Measurements from ENCODE around the gene DOCK8. TPM values are rescaled to one million over a fixed set of nuclear protein-coding genes. Genes with fewer than 3 reads are reported as not detected.

DOCK8 gene
- total and polyA plus RNA-seq, 2 experiments from 2014 or later: not detected

GRCh38 chr9:351916-352315, 137.3 kb downstream of the DOCK8 start:
- TF ChIP-seq EZH2 (IDR thresholded peaks at IDR 0.05; ENCODE audit: insufficient read depth, poor library complexity, severe bottlenecking): no peak
- no peak for TF ChIP-seq EZH2phosphoT487 (IDR thresholded peaks at IDR 0.05; ENCODE audit: insufficient read depth, low read depth)
- Histone ChIP-seq H3K27ac (no peak overlapping the region), H4K20me1 (ENCODE audit: insufficient read depth) (no peaks in the 10 kb centered on the region), H3K4me2 (ENCODE audit: unreplicated experiment) (no peak overlapping the region), H3K9me2 (ENCODE audit: insufficient read depth) (no peaks in the 10 kb centered on the region), H3K36me3 (ENCODE audit: low read depth) (no peaks in the 10 kb centered on the region), H3F3A (ENCODE audit: insufficient read depth) (no peaks in the 10 kb centered on the region), H3K4me1 (ENCODE audit: insufficient read depth) (no peaks in the 10 kb centered on the region), H3K27me3 (replicated peaks; ENCODE audit: insufficient read depth) (peaks cover 9% of the 10 kb centered on the region), H3K9me3 (ENCODE audit: low read depth) (no peaks in the 10 kb centered on the region), H3K4me3 (no peak overlapping the region), H3K79me2 (ENCODE audit: insufficient read depth) (no peaks in the 10 kb centered on the region), H2AFZ (no peak overlapping the region), H3K9ac (no peak overlapping the region)
- DNase-seq: no peak
- in situ Hi-C loops (cut with MboI): no loop called here
- 51 to 69% methylated on average over 5 of the region's 5 CpGs for WGBS, 2 experiments (ENCODE audit: low coverage in 1 of 2, low lambda C conversion rate in 2 of 2, missing lambda C conversion rate in 2 of 2)

- Histone ChIP-seq H3K9me3 (ENCODE audit: low read depth) (no peaks in the 10 kb centered on the region), H3K27me3 (replicated peaks; ENCODE audit: insufficient read depth) (peaks cover 9% of the 10 kb centered on the region), H3K4me3 (no peak overlapping the region), H3K9ac (no peak overlapping the region), H3K79me2 (ENCODE audit: insufficient read depth) (no peaks in the 10 kb centered on the region), H3K9me2 (ENCODE audit: insufficient read depth) (no peaks in the 10 kb centered on the region), H2AFZ (no peak overlapping the region), H3F3A (ENCODE audit: insufficient read depth) (no peaks in the 10 kb centered on the region), H3K4me2 (ENCODE audit: unreplicated experiment) (no peak overlapping the region), H3K27ac (no peak overlapping the region), H3K4me1 (ENCODE audit: insufficient read depth) (no peaks in the 10 kb centered on the region), H4K20me1 (ENCODE audit: insufficient read depth) (no peaks in the 10 kb centered on the region), H3K36me3 (ENCODE audit: low read depth) (no peaks in the 10 kb centered on the region)
- no peak for TF ChIP-seq EZH2phosphoT487 (IDR thresholded peaks at IDR 0.05; ENCODE audit: insufficient read depth, low read depth)
- no peak for TF ChIP-seq EZH2 (IDR thresholded peaks at IDR 0.05; ENCODE audit: insufficient read depth, poor library complexity, severe bottlenecking)
- no peak for DNase-seq
- 0% methylated on average over 1 of the region's 1 CpG for WGBS, 2 experiments (ENCODE audit: low coverage in 1 of 2, low lambda C conversion rate in 2 of 2, missing lambda C conversion rate in 2 of 2)
- in situ Hi-C loops (cut with MboI): no loop called here
Observed at GRCh38 chr9:353077-353476, 138.4 kb downstream of the DOCK8 start.

GRCh38 chr9:354453-354852, 139.8 kb downstream of the DOCK8 start:
- H3K4me2 ChIP-seq (ENCODE audit: unreplicated experiment): no peak overlapping the region
- in situ Hi-C loops (cut with MboI): no loop called here
- no peaks in the 10 kb centered on the region for H4K20me1 ChIP-seq (ENCODE audit: insufficient read depth)
- H3K79me2 ChIP-seq (ENCODE audit: insufficient read depth): no peaks in the 10 kb centered on the region
- no peak for TF ChIP-seq EZH2 (IDR thresholded peaks at IDR 0.05; ENCODE audit: insufficient read depth, poor library complexity, severe bottlenecking)
- H3K27ac ChIP-seq: no peak overlapping the region
- no peaks in the 10 kb centered on the region for H3K9me3 ChIP-seq (ENCODE audit: low read depth)
- no peak overlapping the region for H3K4me3 ChIP-seq
- H3K9me2 ChIP-seq (ENCODE audit: insufficient read depth): no peaks in the 10 kb centered on the region
- H3K36me3 ChIP-seq (ENCODE audit: low read depth): no peaks in the 10 kb centered on the region
- no peak overlapping the region for H3K9ac ChIP-seq
- no peaks in the 10 kb centered on the region for H3K4me1 ChIP-seq (ENCODE audit: insufficient read depth)
- no peak for DNase-seq
- H2AFZ ChIP-seq: no peak overlapping the region
- no peaks in the 10 kb centered on the region for H3F3A ChIP-seq (ENCODE audit: insufficient read depth)
- H3K27me3 ChIP-seq (replicated peaks; ENCODE audit: insufficient read depth): peaks cover 6% of the 10 kb centered on the region
- 38 to 43% methylated on average over 8 of the region's 8 CpGs for WGBS, 2 experiments (ENCODE audit: low coverage in 1 of 2, low lambda C conversion rate in 2 of 2, missing lambda C conversion rate in 2 of 2)

- TF ChIP-seq EZH2phosphoT487 (IDR thresholded peaks at IDR 0.05; ENCODE audit: insufficient read depth, low read depth): no peak
- TF ChIP-seq EZH2 (IDR thresholded peaks at IDR 0.05; ENCODE audit: insufficient read depth, poor library complexity, severe bottlenecking): no peak
- H3K79me2 ChIP-seq (ENCODE audit: insufficient read depth): no peaks in the 10 kb centered on the region
- H3K9ac ChIP-seq: no peak overlapping the region
- peaks cover 6% of the 10 kb centered on the region for H3K27me3 ChIP-seq (replicated peaks; ENCODE audit: insufficient read depth)
- H3K4me2 ChIP-seq (ENCODE audit: unreplicated experiment): no peak overlapping the region
- no peak overlapping the region for H3K27ac ChIP-seq
- no peaks in the 10 kb centered on the region for H3K9me2 ChIP-seq (ENCODE audit: insufficient read depth)
- H3F3A ChIP-seq (ENCODE audit: insufficient read depth): no peaks in the 10 kb centered on the region
- in situ Hi-C loops (cut with MboI): no loop called here
- H3K4me3 ChIP-seq: no peak overlapping the region
- no peaks in the 10 kb centered on the region for H3K9me3 ChIP-seq (ENCODE audit: low read depth)
- H3K4me1 ChIP-seq (ENCODE audit: insufficient read depth): no peaks in the 10 kb centered on the region
- H3K36me3 ChIP-seq (ENCODE audit: low read depth): no peaks in the 10 kb centered on the region
- DNase-seq: no peak
- 38 to 43% methylated on average over 4 of the region's 4 CpGs for WGBS, 2 experiments (ENCODE audit: low coverage in 1 of 2, low lambda C conversion rate in 2 of 2, missing lambda C conversion rate in 2 of 2)
- no peak overlapping the region for H2AFZ ChIP-seq
- H4K20me1 ChIP-seq (ENCODE audit: insufficient read depth): no peaks in the 10 kb centered on the region
Observed at GRCh38 chr9:357560-357959, 142.9 kb downstream of the DOCK8 start.

Measured in GM23248 (cell line).